ENCODE measurements around the gene GRAP. TPM values are rescaled to one million over a fixed set of nuclear protein-coding genes. Genes with fewer than 3 reads are reported as not detected.

GRAP gene
- total RNA-seq = 0.72 and 1.2 TPM in 2 replicates

GRCh38 chr17:19046782-19047375, at the start of gene GRAP:
Gene GRAP (minus strand): TSS chr17:19046957. CDS start chr17:19046926, 31 bp downstream.

DNA sequence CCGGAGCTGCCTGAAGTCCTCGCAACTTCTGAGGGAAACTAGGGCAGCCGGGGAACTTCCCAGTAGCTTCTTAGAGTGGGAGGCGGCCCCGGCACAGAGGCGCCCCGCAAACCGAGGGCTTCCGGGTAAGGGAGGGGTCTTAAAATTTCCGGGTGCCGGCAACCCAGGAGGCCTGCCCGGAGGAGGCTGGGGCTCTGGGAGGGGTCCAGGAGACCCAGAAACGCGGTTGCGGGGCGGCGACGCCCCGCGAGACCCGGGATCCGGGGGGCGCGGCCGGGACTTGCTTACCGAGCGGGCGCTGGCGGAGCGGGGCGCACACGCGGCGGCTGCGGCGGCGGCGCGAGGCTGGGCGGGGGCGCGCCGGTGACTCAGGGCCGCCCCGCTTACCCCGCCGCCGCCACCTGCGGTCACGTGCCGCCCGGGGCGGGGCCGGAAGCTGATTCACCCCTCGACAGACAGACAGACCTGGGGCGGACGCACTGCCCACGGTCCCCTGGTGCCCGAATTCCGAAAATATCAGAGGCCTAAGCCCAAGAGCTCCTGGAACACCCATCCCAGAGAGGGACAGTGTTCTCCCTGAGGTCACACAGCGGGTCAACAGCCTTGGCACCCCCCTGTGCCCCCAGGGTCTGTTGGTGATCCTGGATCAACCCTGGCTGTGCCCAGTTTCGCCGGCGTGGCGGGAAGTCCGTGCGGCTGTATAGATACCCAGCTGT, 42.2 kb downstream of the GRAP start, which contains the start of gene FAM83G:
FAM83G (minus strand) TSS at position 344 of the 716 bp plus-strand sequence. CDS start 723 bp downstream, outside the sequence.

Other genes with a start within 250 kb of the GRAP start
- gene PRPSAP2, start 188.8 kb downstream of the GRAP start, total RNA-seq = 22.0 and 29.6 TPM in 2 replicates
- gene SLC5A10, start 94.8 kb downstream of the GRAP start, total RNA-seq = not detected in 2 replicates
- gene FAM83G, start 42.2 kb downstream of the GRAP start, total RNA-seq = 9.9 and 16.2 TPM in 2 replicates
- 0.72 and 1.0 TPM in 2 replicates for gene GRAPL, start 80.6 kb upstream of the GRAP start, total RNA-seq
- gene EPN2, start 190.4 kb upstream of the GRAP start, total RNA-seq = 19.5 and 21.9 TPM in 2 replicates

Data from epithelial cell of alveolus of lung (primary cell).